ACC112 (cell line): Measurements from ENCODE around the gene PRDX3.
"Not testable (repeated sequence)": the region's sequence is repeated elsewhere in the genome, so short reads cannot be mapped to it uniquely, and the experiment has no call there.

Source experiments
- H2AFZ ChIP-seq: fragments of 200-600 bp; sonication (generic); one replicate; pipeline ENCODE4 v1.6.0; 2017; ENCODE audit warnings: antibody characterized with exemption, low read length; ENCODE audit not compliant: unreplicated experiment
- H3K27ac ChIP-seq: fragments of 200-600 bp; sonication (generic); 2 replicates; pipeline ENCODE4 v1.5.1; 2014; ENCODE audit warnings: low read depth, mild to moderate bottlenecking, antibody characterized with exemption, low read length, moderate library complexity
- H3K27me3 ChIP-seq: fragments of 200-600 bp; sonication (generic); 2 replicates; pipeline ENCODE4 v1.6.1; 2014; ENCODE audit warnings: mild to moderate bottlenecking, antibody characterized with exemption, low read length, moderate library complexity, mixed read lengths; ENCODE audit not compliant: insufficient read depth
- H3K36me3 ChIP-seq: fragments of 200-600 bp; sonication (generic); 2 replicates; pipeline ENCODE4 v1.6.1; 2016; ENCODE audit warnings: mild to moderate bottlenecking, antibody characterized with exemption, low read length, moderate library complexity, mixed read lengths; ENCODE audit not compliant: insufficient read depth
- H3K4me1 ChIP-seq: fragments of 200-600 bp; sonication (generic); one replicate; pipeline ENCODE4 v1.6.1; 2016; ENCODE audit warnings: low read length, mixed read lengths; ENCODE audit not compliant: insufficient read depth, unreplicated experiment, control insufficient read depth
- H3K4me3 ChIP-seq: fragments of 200-600 bp; sonication (generic); 2 replicates; pipeline ENCODE4 v1.5.1; 2014; ENCODE audit warnings: mild to moderate bottlenecking, low read depth, low read length
- H3K79me2 ChIP-seq: fragments of 200-600 bp; sonication (generic); one replicate; pipeline ENCODE4 v1.6.0; 2016; ENCODE audit warnings: low read length; ENCODE audit not compliant: control insufficient read depth, unreplicated experiment, insufficient read depth

Gene PRDX3

DNA sequence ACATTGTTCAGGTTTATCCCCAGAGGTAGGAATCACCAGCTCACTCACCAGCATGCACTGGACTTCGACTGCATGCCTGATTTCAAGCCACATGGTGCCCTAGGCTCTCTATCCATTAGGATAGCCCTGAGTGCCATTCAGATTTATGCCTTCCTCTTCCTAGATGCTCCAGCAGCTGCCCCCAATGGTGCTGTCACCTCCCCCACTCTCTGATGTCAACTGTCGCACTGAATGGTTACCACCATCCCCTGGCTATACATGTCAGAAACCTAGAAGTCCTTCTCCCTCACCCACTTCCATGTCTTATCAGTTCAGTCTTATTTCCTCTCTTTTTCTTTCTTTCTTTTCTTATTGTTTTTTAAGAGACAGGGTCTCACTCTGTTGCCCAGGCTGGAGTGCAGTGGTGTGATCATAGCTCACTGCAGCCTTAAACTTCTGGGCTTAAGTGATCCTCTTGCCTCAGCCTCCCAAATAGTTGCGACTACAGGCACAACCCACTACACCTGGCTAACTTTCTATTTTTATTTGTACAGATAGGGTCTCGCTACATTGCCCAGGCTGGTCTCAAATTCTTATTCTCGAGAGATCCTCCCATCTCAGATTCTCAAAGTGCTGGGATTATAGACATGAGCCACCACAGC lies 16.0 kb downstream of the PRDX3 start:
- Histone ChIP-seq H3K27ac (no peak overlapping the region), H3K36me3 (no peaks in the 10 kb centered on the region), H3K4me3 (no peak overlapping the region), H3K27me3 (no peaks in the 10 kb centered on the region), H3K79me2 (no peaks in the 10 kb centered on the region), H3K4me1 (peaks cover 29% of the 10 kb centered on the region), H2AFZ (no peak overlapping the region)

DNA sequence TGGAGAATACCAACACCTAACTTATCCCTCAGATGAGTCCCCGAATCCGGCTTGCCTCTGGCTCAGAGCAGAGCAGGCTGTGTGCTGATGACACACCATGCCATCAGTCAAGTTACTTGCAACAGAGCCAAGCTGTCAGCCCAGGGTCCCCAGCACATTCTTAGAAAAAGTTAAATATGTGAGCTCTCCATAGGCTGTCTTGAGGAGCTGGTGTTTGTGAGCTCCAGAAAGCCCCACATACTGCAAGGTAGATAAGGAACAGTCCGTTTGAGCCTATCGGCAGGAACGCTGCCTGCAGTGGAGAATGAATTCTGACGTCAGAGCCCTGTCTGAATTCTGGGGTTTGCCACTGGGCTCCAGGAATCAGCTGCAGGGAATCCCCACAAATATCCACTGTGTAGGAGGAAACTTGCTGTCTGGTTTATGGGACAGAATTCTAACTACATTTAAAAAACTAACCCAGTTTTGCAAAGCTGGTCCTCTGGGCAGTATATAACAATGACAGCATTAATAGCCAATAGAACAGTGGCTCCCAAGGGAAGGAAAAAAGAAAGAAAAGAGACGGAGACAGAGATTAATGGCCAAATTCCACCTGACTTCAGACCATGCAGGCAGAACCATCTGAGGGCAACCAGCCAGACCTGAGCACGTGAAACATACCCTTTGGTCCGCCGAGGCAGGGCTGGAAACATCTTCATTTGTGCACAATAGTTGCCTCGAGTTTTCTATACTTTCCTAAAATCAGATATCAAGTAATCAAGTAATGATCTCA lies 16.7 kb downstream of the PRDX3 start:
- Histone ChIP-seq H3K27ac (no peak overlapping the region), H3K36me3 (no peaks in the 10 kb centered on the region), H3K4me1 (peaks cover 29% of the 10 kb centered on the region), H3K79me2 (no peaks in the 10 kb centered on the region), H3K27me3 (no peaks in the 10 kb centered on the region), H2AFZ (no peak overlapping the region), H3K4me3 (no peak overlapping the region)

DNA sequence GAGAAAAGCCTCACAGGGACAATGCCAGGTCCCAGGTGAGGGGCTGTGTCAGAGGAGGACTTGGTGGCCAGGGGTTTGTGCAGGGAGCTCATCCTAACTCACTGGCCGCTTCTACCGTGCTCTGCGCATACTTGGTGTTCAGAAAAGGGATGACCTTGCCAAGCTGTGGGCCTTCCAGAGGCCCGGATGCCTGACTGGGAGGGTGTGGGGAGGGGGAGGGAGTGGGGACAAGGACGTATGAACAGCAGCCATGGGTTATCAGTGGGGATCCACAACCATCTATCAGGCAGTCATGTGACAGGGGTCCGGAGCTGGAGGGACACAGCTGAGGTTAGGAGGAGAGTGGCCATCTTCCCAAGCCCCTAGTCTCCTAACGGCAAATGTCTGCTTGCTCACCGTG lies 19.3 kb downstream of the PRDX3 start:
- Histone ChIP-seq H3K4me1 (peaks cover 16% of the 10 kb centered on the region), H3K36me3 (peaks cover 8% of the 10 kb centered on the region; the same call in 1 of the 2 replicates), H3K27ac (no peak overlapping the region), H3K27me3 (no peaks in the 10 kb centered on the region), H3K79me2 (no peaks in the 10 kb centered on the region), H2AFZ (no peak overlapping the region), H3K4me3 (no peak overlapping the region)

DNA sequence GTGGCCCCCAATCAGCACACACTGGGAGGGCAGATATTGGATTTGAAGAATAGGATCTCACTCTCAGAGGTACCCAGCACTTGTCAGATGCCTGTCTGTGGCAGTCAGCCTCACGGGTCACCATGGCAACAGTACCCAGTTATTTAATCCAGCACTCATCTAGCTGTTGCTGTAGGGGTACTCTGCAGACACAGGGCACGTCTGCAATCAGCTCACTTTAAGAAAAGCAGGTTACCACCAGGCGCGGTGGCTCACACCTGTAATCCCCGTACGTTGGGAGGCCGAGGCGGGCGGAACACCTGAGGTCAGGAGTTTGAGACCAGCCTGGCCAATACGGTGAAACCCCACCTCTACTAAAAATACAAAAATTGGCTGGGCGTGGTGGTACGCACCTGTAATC lies 25.0 kb downstream of the PRDX3 start:
- no peaks in the 10 kb centered on the region for H3K79me2 ChIP-seq
- H3K36me3 ChIP-seq, result peaks cover 14% of the 10 kb centered on the region; the same call in 1 of the 2 replicates
- no peak overlapping the region for H2AFZ ChIP-seq
- no peaks in the 10 kb centered on the region for H3K4me1 ChIP-seq
- H3K27ac ChIP-seq, result no peak overlapping the region
- H3K27me3 ChIP-seq, result no peaks in the 10 kb centered on the region
- H3K4me3 ChIP-seq, result no peak overlapping the region

DNA sequence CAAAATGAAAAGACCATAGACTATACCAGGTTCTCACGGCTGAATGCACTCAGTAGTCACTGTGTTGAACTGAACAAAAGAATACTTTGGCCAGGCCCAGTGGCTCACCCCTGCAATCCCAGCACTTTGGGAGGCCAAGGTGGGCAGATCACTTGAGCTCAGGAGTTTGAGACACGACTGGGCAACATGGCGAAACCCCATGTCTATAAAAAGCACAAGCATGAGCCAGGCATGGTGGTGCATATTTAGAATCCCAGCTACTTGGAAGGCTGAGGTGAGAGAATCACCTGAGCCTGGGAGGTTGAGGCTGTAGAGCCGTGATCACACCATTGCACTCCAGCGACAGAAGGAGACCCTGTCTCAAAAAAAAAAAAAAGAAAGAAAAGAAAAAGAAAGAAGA lies 25.6 kb downstream of the PRDX3 start:
- Histone ChIP-seq H3K36me3 (peaks cover 14% of the 10 kb centered on the region; the same call in 1 of the 2 replicates), H3K4me1 (no peaks in the 10 kb centered on the region)

DNA sequence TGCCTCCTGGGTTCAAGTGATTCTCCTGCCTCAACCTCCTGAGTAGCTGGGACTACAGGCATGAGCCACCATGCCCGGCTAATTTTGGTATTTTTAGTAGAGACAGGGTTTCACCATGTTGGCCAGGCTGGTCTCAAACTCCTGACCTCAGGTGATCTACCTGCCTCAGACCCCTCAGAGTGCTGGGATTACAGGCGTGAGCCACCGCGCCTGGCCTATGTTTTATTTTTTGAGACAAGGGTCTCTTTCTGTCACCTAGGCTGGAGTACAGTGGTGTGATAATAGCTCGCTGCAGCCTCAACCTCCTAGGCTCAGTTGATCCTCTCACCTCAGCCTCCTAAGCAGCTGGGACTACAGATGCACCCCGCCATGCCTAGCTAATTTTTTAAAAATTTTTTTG lies 27.0 kb downstream of the PRDX3 start:
- H3K36me3 ChIP-seq, result peaks cover 14% of the 10 kb centered on the region; the same call in 1 of the 2 replicates
- not testable (repeated sequence) for H3K4me3 ChIP-seq, H2AFZ ChIP-seq, H3K4me1 ChIP-seq, H3K79me2 ChIP-seq, H3K27me3 ChIP-seq, H3K27ac ChIP-seq

More for the DNA sequence above, 25.6 kb downstream of the PRDX3 start:
- Histone ChIP-seq H3K79me2 (no peaks in the 10 kb centered on the region), H2AFZ (no peak overlapping the region), H3K27me3 (no peaks in the 10 kb centered on the region), H3K27ac (no peak overlapping the region), H3K4me3 (no peak overlapping the region)

DNA sequence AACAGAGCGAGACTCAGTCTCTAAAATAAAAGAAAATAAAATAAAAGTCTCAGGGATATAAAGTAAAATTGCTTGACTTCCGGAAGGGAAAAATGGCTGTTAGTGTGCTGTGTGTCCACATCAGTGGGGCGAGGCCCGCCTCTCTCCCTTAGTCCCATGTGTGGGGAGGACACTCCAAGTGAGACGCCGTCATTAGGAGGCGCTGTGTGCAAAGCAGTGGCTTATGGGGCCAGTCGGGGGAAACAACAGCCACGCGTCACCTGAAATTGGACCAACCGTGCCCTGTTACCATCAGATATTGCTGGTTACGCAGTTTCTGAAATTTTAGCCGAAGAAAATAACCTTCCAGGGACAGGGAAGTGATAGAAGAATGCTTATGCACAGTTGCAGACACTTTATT lies 28.9 kb downstream of the PRDX3 start:
- Histone ChIP-seq H2AFZ (no peak overlapping the region), H3K36me3 (peaks cover 6% of the 10 kb centered on the region), H3K27me3 (no peaks in the 10 kb centered on the region), H3K4me3 (no peak overlapping the region), H3K27ac (no peak overlapping the region), H3K4me1 (no peaks in the 10 kb centered on the region), H3K79me2 (no peaks in the 10 kb centered on the region)

DNA sequence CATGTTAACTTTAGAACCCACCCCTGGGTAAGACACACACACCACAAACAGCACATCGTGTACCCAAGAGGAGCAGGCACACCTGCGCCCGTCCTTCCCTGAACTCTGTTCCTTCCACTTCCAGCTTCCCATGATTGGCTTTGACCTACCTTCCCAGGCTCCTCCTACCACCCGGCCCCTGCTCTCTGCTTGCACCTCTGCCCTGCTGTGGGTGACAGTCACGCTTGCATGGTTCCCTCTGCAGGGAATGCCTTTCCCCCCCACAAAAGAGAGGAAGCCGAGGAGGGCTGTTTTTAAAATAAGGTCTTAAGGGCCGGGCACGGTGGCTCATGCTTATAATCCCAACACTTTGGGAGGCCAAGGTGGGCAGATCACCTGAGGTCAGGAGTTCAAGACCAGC lies 29.5 kb downstream of the PRDX3 start:
- Histone ChIP-seq H3K36me3 (peaks cover 5% of the 10 kb centered on the region), H3K4me3 (no peak overlapping the region), H3K79me2 (no peaks in the 10 kb centered on the region), H2AFZ (no peak overlapping the region), H3K27ac (no peak overlapping the region), H3K4me1 (no peaks in the 10 kb centered on the region), H3K27me3 (no peaks in the 10 kb centered on the region)

DNA sequence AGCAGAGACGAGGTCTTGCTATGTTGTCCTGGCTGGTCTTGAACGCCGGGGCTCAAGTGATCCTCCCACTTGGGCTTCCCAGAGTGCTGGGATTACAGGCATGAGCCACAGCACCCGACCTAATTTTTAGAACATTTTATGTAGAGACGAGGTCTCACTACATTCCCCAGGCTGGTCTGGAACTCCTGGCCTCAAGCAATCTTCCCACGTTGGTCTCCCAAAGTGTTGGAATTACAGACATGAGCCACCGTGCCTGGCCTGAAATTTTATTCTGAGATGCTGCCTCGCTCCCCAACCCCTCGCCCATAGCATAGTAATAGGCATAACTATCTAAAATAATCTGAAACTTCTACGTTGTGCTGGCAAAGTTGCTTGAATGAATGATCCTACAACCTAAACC lies 35.0 kb downstream of the PRDX3 start:
- Histone ChIP-seq H3K36me3 (no peaks in the 10 kb centered on the region; the same call in 1 of the 2 replicates), H3K79me2 (no peaks in the 10 kb centered on the region), H3K27me3 (no peaks in the 10 kb centered on the region), H3K27ac (no peak overlapping the region), H3K4me3 (no peak overlapping the region), H2AFZ (no peak overlapping the region), H3K4me1 (no peaks in the 10 kb centered on the region)

DNA sequence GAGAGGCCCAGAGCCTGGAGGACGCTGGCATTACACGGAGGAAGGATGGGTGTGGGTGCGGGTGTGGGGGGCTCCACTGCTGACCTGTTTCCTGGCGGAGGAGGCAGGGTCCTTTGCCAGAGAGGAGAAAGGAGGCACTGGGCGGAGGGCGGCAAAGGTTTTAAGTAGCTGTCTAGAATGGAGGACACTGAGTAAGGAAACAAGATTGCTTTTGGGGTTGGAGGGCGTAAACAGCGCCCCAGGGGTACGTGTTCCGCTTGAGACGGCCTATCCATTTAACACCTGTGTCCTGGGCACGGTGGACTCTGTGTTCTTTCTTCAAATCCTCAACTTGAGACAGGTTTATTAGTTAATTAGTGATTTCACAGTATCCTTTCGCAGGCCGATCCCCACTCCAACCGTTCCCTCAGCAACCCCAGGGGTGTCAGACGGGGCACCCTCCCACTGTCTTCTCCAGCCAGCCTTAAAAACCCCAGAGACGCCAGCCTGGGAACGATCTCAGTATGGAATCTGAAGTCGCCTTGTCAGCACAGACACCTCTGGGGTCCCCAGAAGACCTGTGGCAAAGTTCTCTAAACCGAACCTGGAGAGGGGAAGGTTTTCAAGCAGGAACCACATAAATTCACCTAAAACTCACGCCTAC lies 37.9 kb downstream of the PRDX3 start:
- H3K27ac ChIP-seq, result no peak overlapping the region

More for the DNA sequence above, 37.9 kb downstream of the PRDX3 start:
- Histone ChIP-seq H3K4me3 (no peak overlapping the region), H3K27me3 (no peaks in the 10 kb centered on the region), H3K36me3 (no peaks in the 10 kb centered on the region), H3K4me1 (peaks cover 6% of the 10 kb centered on the region), H3K79me2 (no peaks in the 10 kb centered on the region), H2AFZ (no peak overlapping the region)
